Memory B cell (primary cell): Measurements from ENCODE around the gene MZT1.

Source experiments
- ATAC-seq: fragments of 150-1000 bp; cut with Tn5 transposase; 2 replicates; pipeline ENCODE4 v1.10.0; 2021; ENCODE audit warnings: low read depth, mild to moderate bottlenecking, moderate library complexity
- DNase-seq, 2 donors: peaks; one replicate each; pipeline ENCODE4 v3.0.0; 2022; ENCODE audit warnings: low spot score in 2 of 2
- H3K27ac Mint-ChIP-seq: one replicate; pipeline ENCODE4 v1.8.0; 2022; ENCODE audit warnings: mild to moderate bottlenecking, moderate library complexity, mixed read lengths
- H3K27me3 Mint-ChIP-seq: one replicate; pipeline ENCODE4 v1.8.0; 2022; ENCODE audit warnings: mixed read lengths
- H3K36me3 Mint-ChIP-seq: one replicate; pipeline ENCODE4 v1.8.0; 2022; ENCODE audit warnings: mild to moderate bottlenecking, mixed read lengths
- H3K4me1 Mint-ChIP-seq: one replicate; pipeline ENCODE4 v1.8.0; 2022; ENCODE audit warnings: mixed read lengths
- H3K4me3 Mint-ChIP-seq: one replicate; pipeline ENCODE4 v1.8.0; 2022; ENCODE audit warnings: mild to moderate bottlenecking, moderate library complexity, mixed read lengths
- H3K9me3 Mint-ChIP-seq: one replicate; pipeline ENCODE4 v1.8.0; 2022; ENCODE audit warnings: mixed read lengths

Gene MZT1

GRCh38 chr13:72700509-72700908 lies 26.9 kb downstream of the MZT1 start:
- DNase-seq (no peak), ATAC-seq (no peak)
- no peaks in the 10 kb centered on the region for H3K4me1 Mint-ChIP-seq
- no peaks in the 10 kb centered on the region for H3K9me3 Mint-ChIP-seq
- H3K27me3 Mint-ChIP-seq: no peaks in the 10 kb centered on the region
- no peak overlapping the region for H3K27ac Mint-ChIP-seq
- H3K4me3 Mint-ChIP-seq: no peak overlapping the region
- peaks cover 1% of the 10 kb centered on the region for H3K36me3 Mint-ChIP-seq

- H3K4me1 Mint-ChIP-seq: no peaks in the 10 kb centered on the region
- ATAC-seq (no peak), DNase-seq (no peak)
- H3K36me3 Mint-ChIP-seq: no peaks in the 10 kb centered on the region
- no peaks in the 10 kb centered on the region for H3K9me3 Mint-ChIP-seq
- H3K27me3 Mint-ChIP-seq: no peaks in the 10 kb centered on the region
- H3K4me3 Mint-ChIP-seq: no peak overlapping the region
- H3K27ac Mint-ChIP-seq: no peak overlapping the region
Measured at GRCh38 chr13:72698164-72698563, 29.3 kb downstream of the MZT1 start.

GRCh38 chr13:72696579-72696978 lies 30.9 kb downstream of the MZT1 start:
- ATAC-seq: no peak
- H3K27ac Mint-ChIP-seq: no peak overlapping the region
- peaks cover 3% of the 10 kb centered on the region for H3K9me3 Mint-ChIP-seq

GRCh38 chr13:72694314-72694713 lies 33.1 kb downstream of the MZT1 start:
- ATAC-seq: no peak
- no peaks in the 10 kb centered on the region for H3K36me3 Mint-ChIP-seq
- no peak for DNase-seq
- peaks cover 3% of the 10 kb centered on the region for H3K9me3 Mint-ChIP-seq
- no peaks in the 10 kb centered on the region for H3K4me1 Mint-ChIP-seq
- H3K27ac Mint-ChIP-seq: no peak overlapping the region
- H3K27me3 Mint-ChIP-seq: no peaks in the 10 kb centered on the region
- no peak overlapping the region for H3K4me3 Mint-ChIP-seq

More at GRCh38 chr13:72696579-72696978, 30.9 kb downstream of the MZT1 start:
- H3K36me3 Mint-ChIP-seq: no peaks in the 10 kb centered on the region
- DNase-seq: no peak
- H3K4me3 Mint-ChIP-seq: no peak overlapping the region
- H3K4me1 Mint-ChIP-seq: no peaks in the 10 kb centered on the region
- no peaks in the 10 kb centered on the region for H3K27me3 Mint-ChIP-seq

- Mint-ChIP-seq H3K4me3 (no peak overlapping the region), H3K27ac (no peak overlapping the region), H3K36me3 (no peaks in the 10 kb centered on the region), H3K9me3 (peaks cover 3% of the 10 kb centered on the region), H3K27me3 (no peaks in the 10 kb centered on the region), H3K4me1 (no peaks in the 10 kb centered on the region)
- DNase-seq (no peak), ATAC-seq (no peak)
Measured at GRCh38 chr13:72693832-72694231, 33.6 kb downstream of the MZT1 start.

GRCh38 chr13:72692884-72693514 lies 34.4 kb downstream of the MZT1 start:
- H3K27me3 Mint-ChIP-seq: peaks cover under 1% of the 10 kb centered on the region
- no peaks in the 10 kb centered on the region for H3K4me1 Mint-ChIP-seq

GRCh38 chr13:72689181-72689696 lies 38.2 kb downstream of the MZT1 start:
- Mint-ChIP-seq H3K9me3 (peaks cover 3% of the 10 kb centered on the region), H3K27me3 (peaks cover 2% of the 10 kb centered on the region), H3K4me1 (no peaks in the 10 kb centered on the region), H3K36me3 (no peaks in the 10 kb centered on the region), H3K27ac (no peak overlapping the region), H3K4me3 (no peak overlapping the region)
- DNase-seq (no peak), ATAC-seq (no peak)

More at GRCh38 chr13:72692884-72693514, 34.4 kb downstream of the MZT1 start:
- peaks cover 3% of the 10 kb centered on the region for H3K9me3 Mint-ChIP-seq
- H3K27ac Mint-ChIP-seq: no peak overlapping the region
- H3K4me3 Mint-ChIP-seq: no peak overlapping the region
- no peak for ATAC-seq
- no peak for DNase-seq
- H3K36me3 Mint-ChIP-seq: no peaks in the 10 kb centered on the region

GRCh38 chr13:72686766-72687165 lies 40.7 kb downstream of the MZT1 start:
- no peaks in the 10 kb centered on the region for H3K9me3 Mint-ChIP-seq
- no peaks in the 10 kb centered on the region for H3K4me1 Mint-ChIP-seq
- ATAC-seq (no peak), DNase-seq (no peak)
- no peak overlapping the region for H3K27ac Mint-ChIP-seq
- peaks cover 2% of the 10 kb centered on the region for H3K27me3 Mint-ChIP-seq
- no peak overlapping the region for H3K4me3 Mint-ChIP-seq
- no peaks in the 10 kb centered on the region for H3K36me3 Mint-ChIP-seq

- Mint-ChIP-seq H3K4me1 (no peaks in the 10 kb centered on the region), H3K9me3 (no peaks in the 10 kb centered on the region), H3K36me3 (no peaks in the 10 kb centered on the region), H3K4me3 (no peak overlapping the region), H3K27ac (no peak overlapping the region), H3K27me3 (peaks cover 1% of the 10 kb centered on the region)
- ATAC-seq (no peak), DNase-seq (no peak)
Measured at GRCh38 chr13:72680353-72680752, 47.1 kb downstream of the MZT1 start.

GRCh38 chr13:72678312-72678711 lies 49.1 kb downstream of the MZT1 start:
- H3K9me3 Mint-ChIP-seq: no peaks in the 10 kb centered on the region
- no peak overlapping the region for H3K4me3 Mint-ChIP-seq
- H3K27ac Mint-ChIP-seq: no peak overlapping the region
- H3K36me3 Mint-ChIP-seq: no peaks in the 10 kb centered on the region
- DNase-seq (no peak), ATAC-seq (no peak)
- H3K4me1 Mint-ChIP-seq: no peaks in the 10 kb centered on the region
- H3K27me3 Mint-ChIP-seq: peaks cover 7% of the 10 kb centered on the region

- ATAC-seq (no peak), DNase-seq (no peak)
- Mint-ChIP-seq H3K4me1 (no peaks in the 10 kb centered on the region), H3K27ac (no peak overlapping the region), H3K9me3 (no peaks in the 10 kb centered on the region), H3K36me3 (no peaks in the 10 kb centered on the region), H3K4me3 (no peak overlapping the region), H3K27me3 (peaks cover 7% of the 10 kb centered on the region)
Measured at GRCh38 chr13:72677431-72677830, 50.0 kb downstream of the MZT1 start.

GRCh38 chr13:72666391-72666790 lies 61.0 kb downstream of the MZT1 start:
- Mint-ChIP-seq H3K4me3 (no peak overlapping the region), H3K9me3 (no peaks in the 10 kb centered on the region), H3K4me1 (no peaks in the 10 kb centered on the region), H3K27me3 (peaks cover 1% of the 10 kb centered on the region), H3K36me3 (no peaks in the 10 kb centered on the region), H3K27ac (no peak overlapping the region)
- DNase-seq: no peak
- ATAC-seq: no peak

- no peaks in the 10 kb centered on the region for H3K36me3 Mint-ChIP-seq
- H3K27ac Mint-ChIP-seq: no peak overlapping the region
- no peak for ATAC-seq
- H3K27me3 Mint-ChIP-seq: peaks cover 7% of the 10 kb centered on the region
- no peak for DNase-seq
- H3K9me3 Mint-ChIP-seq: no peaks in the 10 kb centered on the region
- H3K4me3 Mint-ChIP-seq: no peak overlapping the region
- H3K4me1 Mint-ChIP-seq: no peaks in the 10 kb centered on the region
Measured at GRCh38 chr13:72662548-72662947, 64.9 kb downstream of the MZT1 start.
